ENCODE measurements around the gene TNIK. TPM values are rescaled to one million over a fixed set of nuclear protein-coding genes. Genes with fewer than 3 reads are reported as not detected.

The TNIK gene
- total and polyA plus RNA-seq, 2 experiments from 2014 or later = 14.6 to 34.3 TPM

DNA sequence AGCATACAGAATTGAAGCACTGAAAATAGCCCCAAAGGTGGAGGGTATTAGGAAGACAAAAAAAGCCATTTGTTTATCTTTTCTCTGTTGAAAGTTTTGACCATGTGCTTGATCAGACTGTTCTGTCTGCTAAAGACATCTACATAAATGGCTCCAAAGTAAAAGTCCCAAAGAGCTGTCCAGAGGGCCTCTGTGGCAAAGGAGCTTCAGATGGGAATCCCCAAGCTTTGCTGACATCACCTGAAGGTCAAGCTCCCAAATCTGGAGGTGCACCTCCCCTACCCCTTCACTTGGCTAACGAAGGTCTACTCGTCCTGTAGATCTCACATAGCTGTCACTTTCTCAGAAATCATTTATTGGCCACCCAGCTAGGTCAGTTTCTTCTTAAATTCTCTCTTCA lies 239.1 kb downstream of the TNIK start:
- no peak for DNase-seq (ENCODE audit: low spot score)
- Histone ChIP-seq H4K20me1 (replicated peaks; ENCODE audit: insufficient read depth) (no peaks in the 10 kb centered on the region), H3K27ac (ENCODE audit: low read depth) (no peak overlapping the region), H2AFZ (no peak overlapping the region), H3K27me3 (ENCODE audit: insufficient read depth) (no peaks in the 10 kb centered on the region), H3K4me1 (ENCODE audit: insufficient read depth) (peaks cover 8% of the 10 kb centered on the region), H3K79me2 (replicated peaks; ENCODE audit: insufficient read depth) (no peaks in the 10 kb centered on the region), H3K36me3 (ENCODE audit: insufficient read depth) (no peaks in the 10 kb centered on the region), H3K9me2 (ENCODE audit: insufficient read depth) (no peaks in the 10 kb centered on the region), H3K4me2 (no peak overlapping the region), H3F3A (replicated peaks; ENCODE audit: low read depth) (no peaks in the 10 kb centered on the region), H3K4me3 (no peak overlapping the region)
- peaks cover 2% of the 10 kb centered on the region for H3K27me3 Mint-ChIP-seq (ENCODE audit: insufficient read depth, low read depth, poor library complexity)
- ATAC-seq = no peak
- peaks cover 4% of the 10 kb centered on the region; the same call in 1 of the 3 replicates for H3K4me1 Mint-ChIP-seq
- no peak overlapping the region for H3K27ac Mint-ChIP-seq
- 0 out of 3 replicates have a peak, but pooled peaks cover under 1% of the 10 kb centered on the region for H3K9me3 Mint-ChIP-seq
- peaks cover 7% of the 10 kb centered on the region; the same call in 2 of the 3 replicates for H3K36me3 Mint-ChIP-seq (ENCODE audit: low read depth)
- no peak overlapping the region for H3K4me3 Mint-ChIP-seq
- TF ChIP-seq ZNF462 (CRISPR knock-in tag; IDR thresholded peaks at IDR 0.05) (no peak), POLR2AphosphoS5 (IDR thresholded peaks at IDR 0.05; ENCODE audit: low read depth) (no peak), CREB1 (CRISPR knock-in tag; IDR thresholded peaks at IDR 0.05; ENCODE audit: low read depth) (no peak), STAT1 (IDR thresholded peaks at IDR 0.05; ENCODE audit: unreplicated experiment) (no peak), ZNF331 (CRISPR knock-in tag; IDR thresholded peaks at IDR 0.05; ENCODE audit: low read depth) (no peak), EZH2 (IDR thresholded peaks at IDR 0.05; ENCODE audit: low read depth, unreplicated experiment) (no peak), JUNB (IDR thresholded peaks at IDR 0.05; ENCODE audit: unreplicated experiment) (no peak)
- TF ChIP-seq, protein P1, sequence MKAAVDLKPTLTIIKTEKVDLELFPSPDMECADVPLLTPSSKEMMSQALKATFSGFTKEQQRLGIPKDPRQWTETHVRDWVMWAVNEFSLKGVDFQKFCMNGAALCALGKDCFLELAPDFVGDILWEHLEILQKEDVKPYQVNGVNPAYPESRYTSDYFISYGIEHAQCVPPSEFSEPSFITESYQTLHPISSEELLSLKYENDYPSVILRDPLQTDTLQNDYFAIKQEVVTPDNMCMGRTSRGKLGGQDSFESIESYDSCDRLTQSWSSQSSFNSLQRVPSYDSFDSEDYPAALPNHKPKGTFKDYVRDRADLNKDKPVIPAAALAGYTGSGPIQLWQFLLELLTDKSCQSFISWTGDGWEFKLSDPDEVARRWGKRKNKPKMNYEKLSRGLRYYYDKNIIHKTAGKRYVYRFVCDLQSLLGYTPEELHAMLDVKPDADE (IDR thresholded peaks at IDR 0.05) = no peak
